Measurements from ENCODE around the gene HIVEP3. TPM values are rescaled to one million over a fixed set of nuclear protein-coding genes. Genes with fewer than 3 reads are reported as not detected.

The HIVEP3 gene
- total and polyA plus RNA-seq, 2 donors (not counting 1 experiment from before 2014, with no cell fraction given) = 2.0 to 5.1 TPM

GRCh38 chr1:41915786-41916571, 2.7 kb downstream of the HIVEP3 start:
- Histone ChIP-seq H3K4me3 (ENCODE audit: control extremely low read depth in 1 of 5, extremely low read depth in 1 of 5, insufficient read depth in 1 of 5, low read depth in 2 of 5, low read length in 4 of 5) (no peak overlapping the region), H3K27me3 (replicated peaks in 1 of 4; ENCODE audit: control extremely low read depth in 1 of 4, control insufficient read depth in 3 of 4, insufficient read depth in 4 of 4, low read length in 3 of 4) (peaks cover 0 to 47% (median 29%) of the 10 kb centered on the region in 4 experiments), H3K4me2 (replicated peaks; ENCODE audit: low read depth, low read length, poor library complexity, severe bottlenecking) (no peak overlapping the region), H3K9me3 (ENCODE audit: control extremely low read depth in 1 of 3, control insufficient read depth in 2 of 3, insufficient read depth in 1 of 3, low read length in 2 of 3) (peaks cover 0 to 7% (median 0%) of the 10 kb centered on the region in 3 donors), H2AFZ (ENCODE audit: insufficient read depth, low read depth, low read length, poor library complexity, severe bottlenecking) (no peak overlapping the region), H3K27ac (ENCODE audit: low read length in 2 of 2) (no peak overlapping the region), H4K20me1 (ENCODE audit: control insufficient read depth, insufficient read depth, low read length, poor library complexity, severe bottlenecking) (no peaks in the 10 kb centered on the region), H3K9ac (ENCODE audit: low read length) (no peak overlapping the region), H3K79me2 (ENCODE audit: control insufficient read depth, insufficient read depth, low read length) (no peaks in the 10 kb centered on the region), H3K36me3 (replicated peaks in 1 of 2; ENCODE audit: control extremely low read depth in 1 of 2, control insufficient read depth in 1 of 2, extremely low read depth in 1 of 2, insufficient read depth in 2 of 2, low read length in 1 of 2) (no peaks in the 10 kb centered on the region), H3K4me1 (ENCODE audit: control insufficient read depth in 2 of 2, insufficient read depth in 2 of 2, low read length in 2 of 2) (peaks cover 31 to 34% of the 10 kb centered on the region in 2 donors)
- H3K9me3 Mint-ChIP-seq (ENCODE audit: insufficient read depth) = no peaks in the 10 kb centered on the region
- ATAC-seq (ENCODE audit: low read depth) (no peak), DNase-seq (no peak)
- CTCF ChIA-PET = no interaction called here
- TF ChIP-seq EZH2 (IDR thresholded peaks at IDR 0.05; ENCODE audit: borderline replicate concordance, insufficient read depth, low read depth, low read length, poor library complexity, severe bottlenecking) (no peak), CTCF (IDR thresholded peaks at IDR 0.05) (no peak)
- intact Hi-C loops (cut with micrococcal nuclease) = no loop called here
- no peak overlapping the region for H3K4me3 Mint-ChIP-seq
- peaks cover 50% of the 10 kb centered on the region for H3K27me3 Mint-ChIP-seq
- H3K27ac Mint-ChIP-seq = no peak overlapping the region
- POLR2A ChIA-PET = no interaction called here
- H3K4me1 Mint-ChIP-seq = peaks cover 33% of the 10 kb centered on the region
- 100% methylated on average over 2 of the region's 4 CpGs for WGBS (ENCODE audit: insufficient coverage)

GRCh38 chr1:41914516-41914915, 4.2 kb downstream of the HIVEP3 start:
- H3K27ac ChIP-seq (ENCODE audit: low read length in 2 of 2) = no peak overlapping the region
- H3K79me2 ChIP-seq (ENCODE audit: control insufficient read depth, insufficient read depth, low read length) = no peaks in the 10 kb centered on the region
- ATAC-seq (ENCODE audit: low read depth) (no peak), DNase-seq (no peak)
- no peak overlapping the region for H3K4me2 ChIP-seq (replicated peaks; ENCODE audit: low read depth, low read length, poor library complexity, severe bottlenecking)
- intact Hi-C loops (cut with micrococcal nuclease) = no loop called here
- no peak overlapping the region for H2AFZ ChIP-seq (ENCODE audit: insufficient read depth, low read depth, low read length, poor library complexity, severe bottlenecking)
- Mint-ChIP-seq H3K4me1 (peaks cover 26% of the 10 kb centered on the region), H3K27ac (no peak overlapping the region), H3K27me3 (peaks cover 41% of the 10 kb centered on the region), H3K9me3 (ENCODE audit: insufficient read depth) (no peaks in the 10 kb centered on the region), H3K4me3 (no peak overlapping the region)
- H3K4me3 ChIP-seq (ENCODE audit: control extremely low read depth in 1 of 5, extremely low read depth in 1 of 5, insufficient read depth in 1 of 5, low read depth in 2 of 5, low read length in 4 of 5) = no peak overlapping the region
- CTCF ChIA-PET = no interaction called here
- no peak overlapping the region for H3K9ac ChIP-seq (ENCODE audit: low read length)
- H3K27me3 ChIP-seq (replicated peaks in 1 of 4; ENCODE audit: control extremely low read depth in 1 of 4, control insufficient read depth in 3 of 4, insufficient read depth in 4 of 4, low read length in 3 of 4) = peaks cover 0 to 40% (median 27%) of the 10 kb centered on the region in 4 experiments
- no peak for TF ChIP-seq EZH2 (IDR thresholded peaks at IDR 0.05; ENCODE audit: borderline replicate concordance, insufficient read depth, low read depth, low read length, poor library complexity, severe bottlenecking)
- TF ChIP-seq CTCF (IDR thresholded peaks at IDR 0.05) = no peak
- H3K36me3 ChIP-seq (replicated peaks in 1 of 2; ENCODE audit: control extremely low read depth in 1 of 2, control insufficient read depth in 1 of 2, extremely low read depth in 1 of 2, insufficient read depth in 2 of 2, low read length in 1 of 2) = no peaks in the 10 kb centered on the region
- POLR2A ChIA-PET = no interaction called here
- no peaks in the 10 kb centered on the region for H4K20me1 ChIP-seq (ENCODE audit: control insufficient read depth, insufficient read depth, low read length, poor library complexity, severe bottlenecking)
- H3K9me3 ChIP-seq (ENCODE audit: control extremely low read depth in 1 of 3, control insufficient read depth in 2 of 3, insufficient read depth in 1 of 3, low read length in 2 of 3) = no peaks in the 10 kb centered on the region
- WGBS (ENCODE audit: insufficient coverage) = 60% methylated on average over 1 of the region's 3 CpGs
- H3K4me1 ChIP-seq (ENCODE audit: control insufficient read depth in 2 of 2, insufficient read depth in 2 of 2, low read length in 2 of 2) = peaks cover 24 to 28% of the 10 kb centered on the region in 2 donors
